SU-DHL-6 (cell line): ENCODE measurements around the gene CCND1.

ENCODE experiments used
- H2AFZ ChIP-seq: fragments of 200-600 bp; sonication (generic); 2 replicates; pipeline ENCODE4 v1.6.1; 2014; ENCODE audit warnings: low read depth, mild to moderate bottlenecking, moderate library complexity, mixed read lengths, antibody characterized with exemption, low read length; ENCODE audit not compliant: severe bottlenecking
- H3F3A ChIP-seq: fragments of 200-600 bp; shearing (Covaris generic); 2 replicates; pipeline ENCODE4 v1.6.0; 2016; ENCODE audit warnings: antibody characterized with exemption, mild to moderate bottlenecking; ENCODE audit not compliant: insufficient read depth
- H3K27ac ChIP-seq: fragments of 200-600 bp; sonication (generic); 2 replicates; pipeline ENCODE4 v1.5.1; 2016; ENCODE audit warnings: low read depth, mild to moderate bottlenecking, low read length, moderate library complexity, mixed read lengths
- H3K27me3 ChIP-seq: fragments of 200-600 bp; sonication (generic), shearing (Covaris generic); 2 replicates; pipeline ENCODE4 v1.6.0; 2014; ENCODE audit warnings: mild to moderate bottlenecking, low read length
- H3K36me3 ChIP-seq: fragments of 200-600 bp; sonication (generic); 2 replicates; pipeline ENCODE4 v1.6.1; 2014; ENCODE audit warnings: mild to moderate bottlenecking, low read length, mixed read lengths
- H3K4me2 ChIP-seq: fragments of 300-600, 200-600 bp; shearing (Covaris generic), sonication (generic); 2 replicates; pipeline ENCODE4 v1.6.0; 2014; ENCODE audit warnings: low read length, low read depth, mild to moderate bottlenecking; ENCODE audit not compliant: poor library complexity, severe bottlenecking
- H3K4me3 ChIP-seq: fragments of 200-600 bp; sonication (generic); 2 replicates; pipeline ENCODE4 v1.5.1; 2014; ENCODE audit warnings: antibody characterized with exemption, low read length, mild to moderate bottlenecking, mixed read lengths; ENCODE audit not compliant: insufficient read depth, poor library complexity, severe bottlenecking
- H3K79me2 ChIP-seq: fragments of 200-600 bp; sonication (generic); 2 replicates; pipeline ENCODE4 v1.6.1; 2014; ENCODE audit warnings: mild to moderate bottlenecking, low read length, moderate library complexity; ENCODE audit not compliant: insufficient read depth
- H3K9ac ChIP-seq: fragments of 200-600 bp; sonication (generic); 2 replicates; pipeline ENCODE4 v1.7.0; 2014; ENCODE audit warnings: mild to moderate bottlenecking, low read length
- H3K9me2 ChIP-seq: fragments of 200-600 bp; sonication (generic); replicated peaks from 2 replicates; pipeline ENCODE4 v1.6.1; 2014; ENCODE audit warnings: low read length; ENCODE audit not compliant: insufficient read depth
- H3K9me3 ChIP-seq: fragments of 200-600 bp; sonication (generic); 2 replicates; pipeline ENCODE4 v1.6.1; 2014; ENCODE audit warnings: low read length, mixed read lengths; ENCODE audit not compliant: insufficient read depth
- H4K20me1 ChIP-seq: fragments of 200-600 bp; sonication (generic); 2 replicates; pipeline ENCODE4 v1.6.1; 2014; ENCODE audit warnings: low read depth, mild to moderate bottlenecking, antibody characterized with exemption, low read length, moderate library complexity, mixed read lengths
- CTCF ChIP-seq: fragments of 200-600 bp; sonication (generic); IDR thresholded peaks from one replicate; pipeline ENCODE4 v1.5.1; 2017; ENCODE audit warnings: antibody characterized with exemption, mild to moderate bottlenecking, low read length, moderate library complexity; ENCODE audit not compliant: insufficient read depth, poor library complexity, severe bottlenecking
- EZH2phosphoT487 ChIP-seq: fragments of 200-600 bp; sonication (generic), shearing (Covaris generic); conservative IDR thresholded peaks from 2 replicates; pipeline ENCODE4 v1.6.1; 2018; ENCODE audit warnings: mild to moderate bottlenecking, antibody characterized with exemption, low read length, moderate library complexity, mixed read lengths

Gene CCND1

GRCh38 chr11:69670158-69670845 lies 29.3 kb downstream of the CCND1 start:
- H3F3A ChIP-seq, result no peaks in the 10 kb centered on the region
- no peak overlapping the region for H3K4me3 ChIP-seq
- H3K9ac ChIP-seq, result no peak overlapping the region
- no peaks in the 10 kb centered on the region for H3K27me3 ChIP-seq
- no peak overlapping the region for H3K4me2 ChIP-seq
- no peaks in the 10 kb centered on the region for H3K9me3 ChIP-seq
- no peaks in the 10 kb centered on the region; the same call in 1 of the 2 replicates for H4K20me1 ChIP-seq
- peaks cover 24% of the 10 kb centered on the region for H3K79me2 ChIP-seq
- H2AFZ ChIP-seq, result no peak overlapping the region
- peak; percentile 83 for TF ChIP-seq CTCF
- TF ChIP-seq EZH2phosphoT487, result no peak
- H3K27ac ChIP-seq, result no peak overlapping the region
- H3K9me2 ChIP-seq, result no peaks in the 10 kb centered on the region
- H3K36me3 ChIP-seq, result no peaks in the 10 kb centered on the region

GRCh38 chr11:69671734-69672465 lies 30.9 kb downstream of the CCND1 start:
- Histone ChIP-seq H3K4me3 (no peak overlapping the region), H3K27ac (no peak overlapping the region), H3K9me3 (no peaks in the 10 kb centered on the region), H3F3A (no peaks in the 10 kb centered on the region), H3K27me3 (no peaks in the 10 kb centered on the region), H3K79me2 (peaks cover 24% of the 10 kb centered on the region), H3K4me2 (no peak overlapping the region), H3K9ac (no peak overlapping the region), H3K36me3 (no peaks in the 10 kb centered on the region), H4K20me1 (no peaks in the 10 kb centered on the region; the same call in 1 of the 2 replicates), H3K9me2 (no peaks in the 10 kb centered on the region), H2AFZ (no peak overlapping the region)
- no peak for TF ChIP-seq EZH2phosphoT487
- no peak for TF ChIP-seq CTCF

GRCh38 chr11:69674267-69674885 lies 33.4 kb downstream of the CCND1 start:
- Histone ChIP-seq H3K27ac (no peak overlapping the region), H2AFZ (no peak overlapping the region)

More at GRCh38 chr11:69674267-69674885, 33.4 kb downstream of the CCND1 start:
- Histone ChIP-seq H3K79me2 (peaks cover 24% of the 10 kb centered on the region), H3F3A (no peaks in the 10 kb centered on the region), H3K4me3 (peak overlapping the region; percentile 77), H3K27me3 (no peaks in the 10 kb centered on the region), H3K4me2 (peak overlapping the region; percentile 77), H3K9me3 (no peaks in the 10 kb centered on the region), H3K9me2 (no peaks in the 10 kb centered on the region), H3K36me3 (no peaks in the 10 kb centered on the region), H3K9ac (peak overlapping the region; percentile 96), H4K20me1 (no peaks in the 10 kb centered on the region; the same call in 1 of the 2 replicates)
- no peak for TF ChIP-seq EZH2phosphoT487
